Neural crest cell (in vitro differentiated cells): ENCODE measurements around the gene E2F8. TPM values are rescaled to one million over a fixed set of nuclear protein-coding genes. Genes with fewer than 3 reads are reported as not detected.

Source experiments
- DNase-seq: peaks from one replicate; pipeline ENCODE4 v3.0.0; 2021; ENCODE audit warnings: low read depth, mixed read lengths, low spot score
- H3K27ac Mint-ChIP-seq: one replicate; pipeline ENCODE4 v1.8.0; 2021; ENCODE audit warnings: mild to moderate bottlenecking, mixed read lengths; ENCODE audit not compliant: unreplicated experiment
- H3K27me3 Mint-ChIP-seq: 2 replicates; pipeline ENCODE4 v1.8.0; 2021; ENCODE audit warnings: low read depth, mild to moderate bottlenecking, mixed read lengths
- H3K36me3 Mint-ChIP-seq: 2 replicates; pipeline ENCODE4 v1.8.0; 2021; ENCODE audit warnings: low read depth, mild to moderate bottlenecking, mixed read lengths
- H3K4me1 Mint-ChIP-seq: 2 replicates; pipeline ENCODE4 v1.8.0; 2021; ENCODE audit warnings: mixed read lengths
- H3K4me3 Mint-ChIP-seq: one replicate; pipeline ENCODE4 v1.8.0; 2021; ENCODE audit warnings: mild to moderate bottlenecking, mixed read lengths
- H3K9me3 Mint-ChIP-seq: 2 replicates; pipeline ENCODE4 v1.8.0; 2021; ENCODE audit warnings: mixed read lengths
- CTCF ChIP-seq: fragments of 200-600 bp; sonication (generic); conservative IDR thresholded peaks from 2 replicates; pipeline ENCODE4 v1.5.0; 2021; ENCODE audit warnings: antibody characterized with exemption, mild to moderate bottlenecking
- total RNA-seq: library from RNA; stranded (reverse); gene quantifications from 2 replicates; pipeline ENCODE4 v1.2.1, GENCODE V29; 2021

Gene E2F8
- total RNA-seq, 1 donor from 2014 or later, result 11.5 TPM

GRCh38 chr11:19216709-19217374, 23.9 kb downstream of the E2F8 start:
- H3K4me1 Mint-ChIP-seq, result no peaks in the 10 kb centered on the region
- no peak overlapping the region for H3K27ac Mint-ChIP-seq
- peaks cover 2% of the 10 kb centered on the region for H3K36me3 Mint-ChIP-seq
- no peak overlapping the region for H3K4me3 Mint-ChIP-seq
- no peak for DNase-seq
- TF ChIP-seq CTCF, result no peak
- peaks cover 9% of the 10 kb centered on the region for H3K27me3 Mint-ChIP-seq
- H3K9me3 Mint-ChIP-seq, result no peaks in the 10 kb centered on the region

GRCh38 chr11:19216021-19216420, 24.7 kb downstream of the E2F8 start:
- H3K27me3 Mint-ChIP-seq, result peaks cover 9% of the 10 kb centered on the region
- H3K27ac Mint-ChIP-seq, result no peak overlapping the region
- no peaks in the 10 kb centered on the region for H3K9me3 Mint-ChIP-seq

DNA sequence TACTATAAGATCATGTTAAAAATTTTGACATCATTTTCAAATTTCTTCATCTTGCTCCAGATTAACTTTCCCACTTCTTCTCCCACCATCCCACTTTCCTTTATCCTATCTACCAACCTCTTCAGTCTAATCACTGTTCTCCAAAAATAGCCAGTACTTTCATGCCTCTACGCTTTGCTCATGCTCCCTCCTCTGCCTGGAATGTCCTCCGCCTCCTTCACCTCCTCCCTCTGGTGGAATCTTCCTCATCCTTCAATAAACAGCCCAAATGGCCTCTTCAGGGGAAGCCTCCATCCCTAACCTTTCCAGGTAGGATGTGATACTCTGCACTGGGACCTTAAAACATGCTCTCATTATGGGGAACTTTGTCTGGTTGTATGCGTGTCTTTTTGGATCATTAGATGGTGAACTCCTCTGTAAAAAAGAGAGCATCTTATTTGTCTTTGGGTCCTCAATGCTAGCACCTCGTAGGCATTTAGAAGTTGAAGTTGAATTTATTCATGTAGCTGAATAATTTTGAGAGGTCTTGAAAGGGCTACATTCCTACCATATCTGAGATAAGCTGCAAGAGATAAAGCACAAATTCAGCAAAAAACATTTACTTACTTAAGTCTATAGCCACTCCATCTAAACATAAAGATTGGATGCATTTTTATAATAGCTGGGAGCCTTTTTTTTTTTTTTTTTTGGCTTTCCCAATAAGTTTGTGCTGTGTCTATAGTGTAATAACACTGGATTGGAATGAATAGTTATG, 31.0 kb downstream of the E2F8 start:
- no peak for DNase-seq
- H3K4me3 Mint-ChIP-seq, result no peak overlapping the region
- H3K9me3 Mint-ChIP-seq, result no peaks in the 10 kb centered on the region
- no peaks in the 10 kb centered on the region for H3K36me3 Mint-ChIP-seq
- H3K27me3 Mint-ChIP-seq, result peaks cover 37% of the 10 kb centered on the region
- H3K27ac Mint-ChIP-seq, result no peak overlapping the region
- no peak for TF ChIP-seq CTCF
- no peaks in the 10 kb centered on the region for H3K4me1 Mint-ChIP-seq

More at GRCh38 chr11:19216021-19216420, 24.7 kb downstream of the E2F8 start:
- H3K4me3 Mint-ChIP-seq, result no peak overlapping the region
- no peak for DNase-seq
- no peaks in the 10 kb centered on the region for H3K36me3 Mint-ChIP-seq
- no peak for TF ChIP-seq CTCF
- no peaks in the 10 kb centered on the region for H3K4me1 Mint-ChIP-seq

- no peaks in the 10 kb centered on the region for H3K4me1 Mint-ChIP-seq
- no peak overlapping the region for H3K4me3 Mint-ChIP-seq
- no peak for DNase-seq
- no peaks in the 10 kb centered on the region for H3K36me3 Mint-ChIP-seq
- H3K27ac Mint-ChIP-seq, result no peak overlapping the region
- peaks cover 37% of the 10 kb centered on the region for H3K27me3 Mint-ChIP-seq
- no peaks in the 10 kb centered on the region for H3K9me3 Mint-ChIP-seq
- no peak for TF ChIP-seq CTCF
Observed at GRCh38 chr11:19208959-19209546, 31.7 kb downstream of the E2F8 start.

DNA sequence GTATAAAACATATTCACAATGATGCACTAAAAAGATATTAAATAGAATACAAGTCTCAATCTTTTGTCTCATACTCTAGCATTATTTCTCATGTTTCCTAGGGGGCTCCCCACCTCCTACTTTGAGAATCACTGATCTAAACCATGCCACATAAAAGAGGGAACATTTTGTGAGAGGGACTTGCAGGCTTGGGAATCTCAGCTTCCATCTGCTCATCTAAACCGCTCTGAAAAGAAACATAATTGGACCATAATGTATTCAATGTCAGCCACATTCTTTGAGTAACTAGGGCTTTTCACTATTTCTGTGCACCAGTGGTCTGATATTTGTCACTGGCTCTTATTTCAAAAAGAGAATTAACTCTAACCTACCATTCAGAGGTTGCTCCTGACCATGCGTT, 32.6 kb downstream of the E2F8 start:
- DNase-seq, result no peak
- H3K4me1 Mint-ChIP-seq, result no peaks in the 10 kb centered on the region

More for the DNA sequence above, 32.6 kb downstream of the E2F8 start:
- Mint-ChIP-seq H3K36me3 (no peaks in the 10 kb centered on the region), H3K27ac (no peak overlapping the region), H3K27me3 (peaks cover 37% of the 10 kb centered on the region), H3K4me3 (no peak overlapping the region), H3K9me3 (no peaks in the 10 kb centered on the region)
- TF ChIP-seq CTCF, result no peak
